Activated CD8-positive, alpha-beta T cell treated with anti-CD3 and anti-CD28 coated beads, Interleukin-2, amount 10 ng/mL, durations not matched to agents 7 days and 5 days (primary cell): ENCODE measurements around the gene CD3D. TPM values are rescaled to one million over a fixed set of nuclear protein-coding genes. Genes with fewer than 3 reads are reported as not detected.
A peak's percentile ranks its signal among the peaks of the same experiment; 100 is the strongest.

Experiments used
- ATAC-seq: fragments of 150-1000 bp; cut with Tn5 transposase; one replicate; pipeline ENCODE4 v1.10.0; 2021; ENCODE audit warnings: moderate library complexity
- CTCF ChIA-PET: fragments of 350-600 bp; sonication (Branson Sonifier 250); formaldehyde crosslinking; loops from one replicate; lab custom pipeline; 2021; ENCODE audit warnings: antibody characterized with exemption; lab: Charles Lee
- POLR2A ChIA-PET: fragments of 350-600 bp; sonication (Branson Sonifier 250); formaldehyde crosslinking; loops from one replicate; lab custom pipeline; 2021; ENCODE audit warnings: antibody characterized with exemption; lab: Charles Lee
- DNase-seq: peaks from one replicate; pipeline ENCODE4 v3.0.0-alpha.2; 2020
- H3K27ac Mint-ChIP-seq: one replicate; pipeline ENCODE4 v1.8.0; 2021; ENCODE audit warnings: mild to moderate bottlenecking, mixed read lengths
- H3K27me3 Mint-ChIP-seq: one replicate; pipeline ENCODE4 v1.8.0; 2021; ENCODE audit warnings: low read depth, mixed read lengths
- H3K36me3 Mint-ChIP-seq: one replicate; pipeline ENCODE4 v1.8.0; 2021; ENCODE audit warnings: low read depth, mixed read lengths
- H3K4me1 Mint-ChIP-seq: one replicate; pipeline ENCODE4 v1.8.0; 2021; ENCODE audit warnings: low read depth, mixed read lengths
- H3K4me3 Mint-ChIP-seq: one replicate; pipeline ENCODE4 v1.8.0; 2021; ENCODE audit warnings: mild to moderate bottlenecking, mixed read lengths
- H3K9me3 Mint-ChIP-seq: one replicate; pipeline ENCODE4 v1.8.0; 2022; ENCODE audit warnings: mixed read lengths; ENCODE audit not compliant: insufficient read depth
- total RNA-seq, 2 experiments: library from RNA; stranded (reverse); gene quantifications; one replicate each; pipeline ENCODE4 v1.2.3, GENCODE V29; 2021

The CD3D gene
- total RNA-seq, 2 experiments from 2014 or later: 541 to 588 TPM

DNA sequence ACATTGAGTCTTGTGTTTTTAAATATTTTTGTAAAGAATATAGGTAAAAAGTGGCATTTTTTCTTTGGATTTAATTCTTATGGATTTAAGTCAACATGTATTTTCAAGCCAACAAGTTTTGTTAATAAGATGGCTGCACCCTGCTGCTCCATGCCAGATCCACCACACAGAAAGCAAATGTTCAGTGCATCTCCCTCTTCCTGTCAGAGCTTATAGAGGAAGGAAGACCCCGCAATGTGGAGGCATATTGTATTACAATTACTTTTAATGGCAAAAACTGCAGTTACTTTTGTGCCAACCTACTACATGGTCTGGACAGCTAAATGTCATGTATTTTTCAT, 38.3 kb downstream of the CD3D start:
- Mint-ChIP-seq H3K9me3 (no peaks in the 10 kb centered on the region), H3K27ac (peak overlapping the region; percentile 99), H3K4me3 (peak overlapping the region; percentile 99), H3K4me1 (peaks cover 58% of the 10 kb centered on the region), H3K36me3 (peaks cover 43% of the 10 kb centered on the region), H3K27me3 (no peaks in the 10 kb centered on the region)
- ChIA-PET POLR2A (interaction anchor here (0.5 to 3.2 kb wide), 21 partner anchors 8 to 268 kb away, joined by 3 to 23 read pairs (median 4); partner anchors contain the start of genes MPZL2 and MPZL3), CTCF (interaction anchor here (0.8 to 5.3 kb wide), 14 partner anchors 8 to 134 kb away, joined by 3 to 62 read pairs (median 5); partner anchors contain the start of genes MPZL2 and MPZL3)
- DNase-seq (no peak), ATAC-seq (peak; percentile 34)

GRCh38 chr11:118301600-118302195, 40.8 kb downstream of the CD3D start:
- DNase-seq (no peak), ATAC-seq (no peak)
- Mint-ChIP-seq H3K9me3 (no peaks in the 10 kb centered on the region), H3K27ac (no peak overlapping the region), H3K36me3 (peaks cover 18% of the 10 kb centered on the region), H3K27me3 (no peaks in the 10 kb centered on the region), H3K4me1 (peaks cover 34% of the 10 kb centered on the region), H3K4me3 (no peak overlapping the region)
- ChIA-PET CTCF (interaction anchor here (0.7 to 8.1 kb wide), 7 partner anchors 10 to 103 kb away, joined by 3 to 132 read pairs (median 7); no protein-coding TSS in a partner anchor), POLR2A (interaction anchor here (1.2 kb wide), 1 partner anchor 55 kb away, joined by 3 read pairs; no protein-coding TSS in a partner anchor)

GRCh38 chr11:118295815-118296454, 46.6 kb downstream of the CD3D start:
- H3K9me3 Mint-ChIP-seq: no peaks in the 10 kb centered on the region
- no peak overlapping the region for H3K27ac Mint-ChIP-seq
- H3K27me3 Mint-ChIP-seq: no peaks in the 10 kb centered on the region
- ATAC-seq: peak; percentile 64
- H3K4me1 Mint-ChIP-seq: peaks cover 22% of the 10 kb centered on the region
- H3K4me3 Mint-ChIP-seq: no peak overlapping the region
- DNase-seq: peak; percentile 62
- H3K36me3 Mint-ChIP-seq: no peaks in the 10 kb centered on the region
- ChIA-PET CTCF (interaction anchor here (0.6 to 8.1 kb wide), 62 partner anchors 9 to 318 kb away, joined by 3 to 132 read pairs (median 5); partner anchors contain the start of genes ARCN1, CD3E, JAML and MPZL2), POLR2A (interaction anchor here (0.7 to 1.8 kb wide), 7 partner anchors 9 to 72 kb away, joined by 3 to 23 read pairs (median 4); partner anchors contain the start of genes CD3E and JAML)

DNA sequence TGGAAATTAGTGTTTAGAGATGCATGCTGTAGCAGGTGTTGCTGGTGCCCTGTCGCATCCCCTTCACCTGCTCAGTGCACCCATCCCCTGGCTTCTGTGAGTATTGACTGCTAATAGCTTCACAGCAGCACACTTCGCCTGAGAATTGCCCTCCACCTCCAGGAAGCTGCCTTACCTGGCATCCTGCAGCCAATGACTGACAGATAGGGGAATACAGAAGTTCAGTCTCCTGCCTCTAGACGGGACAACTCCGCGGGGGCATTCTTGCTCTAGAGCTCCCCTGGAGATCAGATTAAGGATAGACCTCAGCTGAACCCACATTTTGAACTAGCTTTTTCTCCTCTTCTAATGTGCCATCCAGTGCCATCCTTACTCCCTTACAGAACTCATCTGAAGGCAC, 47.3 kb downstream of the CD3D start:
- Mint-ChIP-seq H3K27me3 (no peaks in the 10 kb centered on the region), H3K4me3 (no peak overlapping the region), H3K4me1 (peaks cover 29% of the 10 kb centered on the region), H3K36me3 (no peaks in the 10 kb centered on the region), H3K9me3 (no peaks in the 10 kb centered on the region), H3K27ac (no peak overlapping the region)
- ChIA-PET CTCF (interaction anchor here (0.6 to 8.1 kb wide), 62 partner anchors 10 to 317 kb away, joined by 3 to 132 read pairs (median 5); partner anchors contain the start of genes ARCN1, CD3E, JAML and MPZL2), POLR2A (interaction anchor here (0.7 to 1.8 kb wide), 7 partner anchors 10 to 71 kb away, joined by 3 to 23 read pairs (median 4); partner anchors contain the start of genes CD3E and JAML)
- no peak for DNase-seq
- ATAC-seq: no peak

GRCh38 chr11:118294053-118294452, 48.5 kb downstream of the CD3D start:
- peaks cover 4% of the 10 kb centered on the region for H3K9me3 Mint-ChIP-seq
- peaks cover 7% of the 10 kb centered on the region for H3K36me3 Mint-ChIP-seq
- ChIA-PET POLR2A (interaction anchor here (1.8 kb wide), 1 partner anchor 45 kb away, joined by 4 read pairs; no protein-coding TSS in a partner anchor), CTCF (interaction anchor here (0.7 to 8.1 kb wide), 2 partner anchors 13 to 91 kb away, joined by 3 to 132 read pairs; no protein-coding TSS in a partner anchor)
- ATAC-seq (no peak), DNase-seq (no peak)
- H3K4me3 Mint-ChIP-seq: no peak overlapping the region
- no peaks in the 10 kb centered on the region for H3K27me3 Mint-ChIP-seq
- peaks cover 34% of the 10 kb centered on the region for H3K4me1 Mint-ChIP-seq
- H3K27ac Mint-ChIP-seq: no peak overlapping the region

DNA sequence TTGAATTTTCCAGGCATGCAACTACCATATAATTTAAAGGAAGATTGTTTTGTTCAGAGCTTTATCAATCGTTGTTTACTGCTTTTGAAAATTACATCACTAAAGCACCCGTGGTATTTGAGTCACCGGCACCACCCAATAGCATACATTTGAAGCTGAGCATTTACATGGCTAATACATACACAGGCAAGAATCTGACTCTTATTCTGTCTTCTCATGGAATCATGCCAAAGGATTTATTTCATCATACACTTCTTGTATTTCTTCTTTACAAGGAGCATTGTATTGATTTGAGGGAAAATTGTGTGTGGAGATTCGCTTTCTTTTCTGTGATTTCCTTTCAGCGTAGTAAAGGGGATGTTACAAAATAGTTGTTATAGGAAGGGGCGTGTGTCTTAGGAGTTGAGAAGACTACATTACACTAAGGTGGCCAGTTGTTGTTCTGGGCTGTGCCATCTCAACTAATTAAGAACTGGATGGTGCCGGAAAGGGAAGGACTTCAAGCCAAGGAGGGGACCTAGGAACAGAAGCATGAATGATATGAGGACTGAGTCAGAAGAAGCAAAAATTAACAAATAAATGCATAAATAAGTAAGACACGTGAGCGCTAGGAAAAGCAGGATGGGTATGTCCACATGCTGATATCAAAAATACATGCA, 50.9 kb downstream of the CD3D start:
- H3K4me3 Mint-ChIP-seq: no peak overlapping the region
- H3K4me1 Mint-ChIP-seq: peaks cover 33% of the 10 kb centered on the region
- H3K9me3 Mint-ChIP-seq: peaks cover 4% of the 10 kb centered on the region
- H3K27me3 Mint-ChIP-seq: no peaks in the 10 kb centered on the region
- H3K27ac Mint-ChIP-seq: no peak overlapping the region
- H3K36me3 Mint-ChIP-seq: peaks cover 8% of the 10 kb centered on the region
- ATAC-seq (no peak), DNase-seq (no peak)
- POLR2A ChIA-PET: interaction anchor here (0.7 to 1.4 kb wide), 4 partner anchors 13 to 93 kb away, joined by 3 to 4 read pairs (median 3); partner anchors contain the start of genes CD3E and MPZL3
- CTCF ChIA-PET: interaction anchor here (0.8 to 3.1 kb wide), 25 partner anchors 9 to 149 kb away, joined by 3 to 39 read pairs (median 6); partner anchors contain the start of genes CD3E and MPZL2

- H3K9me3 Mint-ChIP-seq: peaks cover 4% of the 10 kb centered on the region
Observed at GRCh38 chr11:118290923-118291322, 51.6 kb downstream of the CD3D start.

GRCh38 chr11:118289401-118289800, 53.1 kb downstream of the CD3D start:
- CTCF ChIA-PET: interaction anchor here (1.2 to 2.3 kb wide), 6 partner anchors 19 to 144 kb away, joined by 3 to 19 read pairs (median 3); no protein-coding TSS in a partner anchor
- Mint-ChIP-seq H3K4me3 (no peak overlapping the region), H3K27me3 (no peaks in the 10 kb centered on the region), H3K27ac (no peak overlapping the region), H3K4me1 (peaks cover 25% of the 10 kb centered on the region), H3K9me3 (peaks cover 4% of the 10 kb centered on the region), H3K36me3 (peaks cover 8% of the 10 kb centered on the region)
- ATAC-seq (no peak), DNase-seq (no peak)
- POLR2A ChIA-PET: no interaction called here

More at GRCh38 chr11:118290923-118291322, 51.6 kb downstream of the CD3D start:
- Mint-ChIP-seq H3K27me3 (no peaks in the 10 kb centered on the region), H3K36me3 (peaks cover 8% of the 10 kb centered on the region), H3K4me1 (peaks cover 30% of the 10 kb centered on the region), H3K4me3 (no peak overlapping the region), H3K27ac (peak overlapping the region; percentile 7)
- ATAC-seq (peak; percentile 88), DNase-seq (peak; percentile 68)
- POLR2A ChIA-PET: interaction anchor here (0.7 to 1.4 kb wide), 4 partner anchors 13 to 93 kb away, joined by 3 to 4 read pairs (median 3); partner anchors contain the start of genes CD3E and MPZL3
- CTCF ChIA-PET: interaction anchor here (0.6 to 3.1 kb wide), 26 partner anchors 8 to 148 kb away, joined by 3 to 39 read pairs (median 6); partner anchors contain the start of genes CD3E, MPZL2 and SCN2B

Other genes starting within 250 kb of the CD3D start
- under 1 TPM; 0.05 TPM for gene SCN4B, start 189.9 kb downstream of the CD3D start, total RNA-seq
- not detected for gene SCN2B, start 166.1 kb downstream of the CD3D start, total RNA-seq
- 100 to 1,000 TPM; 140 to 144 TPM for gene JAML, start 117.7 kb downstream of the CD3D start, total RNA-seq
- gene MPZL3, start 90.3 kb downstream of the CD3D start, total RNA-seq: 10 to 100 TPM; 19.6 to 20.0 TPM
- gene MPZL2, start 78.4 kb downstream of the CD3D start, total RNA-seq: 10 to 100 TPM; 11.7 to 12.2 TPM
- gene CD3E, start 38.0 kb downstream of the CD3D start, total RNA-seq: 100 to 1,000 TPM; 515 to 530 TPM
- gene CD3G, start 1.6 kb upstream of the CD3D start, total RNA-seq: 100 to 1,000 TPM; 227 to 232 TPM
- gene UBE4A, start 16.9 kb upstream of the CD3D start, total RNA-seq: 10 to 100 TPM; 38.5 to 39.8 TPM
- gene ATP5MG, start 58.9 kb upstream of the CD3D start, total RNA-seq: 100 to 1,000 TPM; 275 to 298 TPM
- gene KMT2A, start 93.8 kb upstream of the CD3D start, total RNA-seq: 10 to 100 TPM; 83.1 to 86.7 TPM
- gene TTC36, start 184.8 kb upstream of the CD3D start, total RNA-seq: under 1 TPM; 0.37 to 0.99 TPM
- gene TMEM25, start 188.5 kb upstream of the CD3D start, total RNA-seq: 1 to 10 TPM; 6.1 to 8.9 TPM
- 10 to 100 TPM; 12.0 to 12.3 TPM for gene IFT46, start 223.2 kb upstream of the CD3D start, total RNA-seq
- gene ARCN1, start 229.7 kb upstream of the CD3D start, total RNA-seq: 100 to 1,000 TPM; 106 to 109 TPM